ENCODE data around the gene SORBS2. TPM values are rescaled to one million over a fixed set of nuclear protein-coding genes. Genes with fewer than 3 reads are reported as not detected.
A peak's percentile ranks its signal among the peaks of the same experiment; 100 is the strongest.
"Not testable (repeated sequence)": the region's sequence is repeated elsewhere in the genome, so short reads cannot be mapped to it uniquely, and the experiment has no call there.

SORBS2 gene
- total RNA-seq, 2 donors from 2014 or later = not detected

- Mint-ChIP-seq H3K36me3 (no peaks in the 10 kb centered on the region), H3K27ac (no peak overlapping the region), H3K9me3 (no peaks in the 10 kb centered on the region)
- no peak for DNase-seq (ENCODE audit: low spot score in 2 of 2)
- no peak for ATAC-seq
Observed at GRCh38 chr4:185576314-185576961, 235.6 kb downstream of the SORBS2 start.

- Mint-ChIP-seq H3K9me3 (no peaks in the 10 kb centered on the region), H3K27ac (no peak overlapping the region), H3K36me3 (no peaks in the 10 kb centered on the region)
- DNase-seq (ENCODE audit: low spot score in 2 of 2) (no peak), ATAC-seq (no peak)
Observed at GRCh38 chr4:185573651-185574199, 238.3 kb downstream of the SORBS2 start.

GRCh38 chr4:185570727-185571126 lies 241.3 kb downstream of the SORBS2 start:
- peaks cover 0 to 2% of the 10 kb centered on the region in 2 donors for H3K9me3 Mint-ChIP-seq
- no peaks in the 10 kb centered on the region for H3K36me3 Mint-ChIP-seq
- DNase-seq (ENCODE audit: low spot score in 2 of 2) (no peak), ATAC-seq (no peak)
- H3K27ac Mint-ChIP-seq = no peak overlapping the region

- no peak overlapping the region for H3K27ac Mint-ChIP-seq
- no peak for ATAC-seq
- H3K9me3 Mint-ChIP-seq = peaks cover 0 to 4% of the 10 kb centered on the region in 2 donors
- DNase-seq (ENCODE audit: low spot score in 2 of 2) = no peak
- H3K36me3 Mint-ChIP-seq = peaks cover 0 to 4% of the 10 kb centered on the region in 2 donors
Observed at GRCh38 chr4:185567381-185568376, 244.3 kb downstream of the SORBS2 start.

- DNase-seq (ENCODE audit: low spot score in 2 of 2) = no peak
- Mint-ChIP-seq H3K36me3 (peaks cover 0 to 4% of the 10 kb centered on the region in 2 donors), H3K9me3 (peaks cover 0 to 4% of the 10 kb centered on the region in 2 donors), H3K27ac (no peak overlapping the region)
- no peak for ATAC-seq
Observed at GRCh38 chr4:185566972-185567371, 245.0 kb downstream of the SORBS2 start.

- ATAC-seq = peak; percentile 54 to 95
- Mint-ChIP-seq H3K9me3 (peaks cover 0 to 4% of the 10 kb centered on the region in 2 donors), H3K27ac (no peak overlapping the region), H3K36me3 (peaks cover 0 to 5% of the 10 kb centered on the region in 2 donors)
- peak in 1 of 2 donors; percentile 13 for DNase-seq (ENCODE audit: low spot score in 2 of 2)
Observed at GRCh38 chr4:185566425-185566824, 245.6 kb downstream of the SORBS2 start.

GRCh38 chr4:185565696-185566095 lies 246.3 kb downstream of the SORBS2 start:
- H3K27ac Mint-ChIP-seq = no peak overlapping the region
- ATAC-seq (no peak), DNase-seq (ENCODE audit: low spot score in 2 of 2) (no peak)
- peaks cover 0 to 13% of the 10 kb centered on the region in 2 donors for H3K36me3 Mint-ChIP-seq
- peaks cover 0 to 4% of the 10 kb centered on the region in 2 donors for H3K9me3 Mint-ChIP-seq

GRCh38 chr4:185564349-185564748 lies 247.6 kb downstream of the SORBS2 start:
- H3K27ac Mint-ChIP-seq = no peak overlapping the region
- peaks cover 0 to 13% of the 10 kb centered on the region in 2 donors for H3K36me3 Mint-ChIP-seq
- DNase-seq (ENCODE audit: low spot score in 2 of 2) (no peak), ATAC-seq (peak in 1 of 2 donors; percentile 40)
- H3K9me3 Mint-ChIP-seq = peaks cover 0 to 4% of the 10 kb centered on the region in 2 donors

GRCh38 chr4:185562531-185562930 lies 249.5 kb downstream of the SORBS2 start:
- DNase-seq (ENCODE audit: low spot score in 2 of 2) = no peak
- peaks cover 0 to 13% of the 10 kb centered on the region in 2 donors for H3K36me3 Mint-ChIP-seq
- no peak for ATAC-seq
- H3K9me3 Mint-ChIP-seq = peaks cover 0 to 4% of the 10 kb centered on the region in 2 donors
- no peak overlapping the region for H3K27ac Mint-ChIP-seq

- ATAC-seq = no peak
- peaks cover 0 to 13% of the 10 kb centered on the region in 2 donors for H3K36me3 Mint-ChIP-seq
- H3K27ac Mint-ChIP-seq = no peak overlapping the region
- peaks cover 0 to 4% of the 10 kb centered on the region in 2 donors for H3K9me3 Mint-ChIP-seq
- no peak for DNase-seq (ENCODE audit: low spot score in 2 of 2)
Observed at GRCh38 chr4:185560316-185560715, 251.7 kb downstream of the SORBS2 start.

GRCh38 chr4:185559915-185560281 lies 252.1 kb downstream of the SORBS2 start:
- DNase-seq (ENCODE audit: low spot score in 2 of 2) = no peak
- no peak for ATAC-seq
- peaks cover 0 to 4% of the 10 kb centered on the region in 2 donors for H3K9me3 Mint-ChIP-seq
- H3K36me3 Mint-ChIP-seq = peaks cover 0 to 13% of the 10 kb centered on the region in 2 donors
- H3K27ac Mint-ChIP-seq = no peak overlapping the region

GRCh38 chr4:185559251-185559914 lies 252.6 kb downstream of the SORBS2 start:
- ATAC-seq; H3K36me3 Mint-ChIP-seq; H3K9me3 Mint-ChIP-seq; H3K27ac Mint-ChIP-seq; DNase-seq (ENCODE audit: low spot score in 2 of 2): not testable (repeated sequence)

- H3K9me3 Mint-ChIP-seq = peaks cover 0 to 4% of the 10 kb centered on the region in 2 donors
- no peaks in the 10 kb centered on the region for H3K36me3 Mint-ChIP-seq
- H3K27ac Mint-ChIP-seq = no peak overlapping the region
- no peak for DNase-seq (ENCODE audit: low spot score in 2 of 2)
- no peak for ATAC-seq
Observed at GRCh38 chr4:185554365-185555126, 257.4 kb downstream of the SORBS2 start.

GRCh38 chr4:185552254-185552653 lies 259.7 kb downstream of the SORBS2 start:
- DNase-seq (ENCODE audit: low spot score in 2 of 2) = no peak
- Mint-ChIP-seq H3K36me3 (no peaks in the 10 kb centered on the region), H3K9me3 (peaks cover 0 to 4% of the 10 kb centered on the region in 2 donors), H3K27ac (no peak overlapping the region)
- ATAC-seq = no peak

GRCh38 chr4:185550933-185551332 lies 261.1 kb downstream of the SORBS2 start:
- Mint-ChIP-seq H3K9me3 (no peaks in the 10 kb centered on the region), H3K36me3 (no peaks in the 10 kb centered on the region), H3K27ac (no peak overlapping the region)
- no peak for DNase-seq (ENCODE audit: low spot score in 2 of 2)
- no peak for ATAC-seq

- Mint-ChIP-seq H3K27ac (no peak overlapping the region), H3K36me3 (no peaks in the 10 kb centered on the region), H3K9me3 (no peaks in the 10 kb centered on the region)
- DNase-seq (ENCODE audit: low spot score in 2 of 2) (no peak), ATAC-seq (no peak)
Observed at GRCh38 chr4:185549095-185549639, 262.8 kb downstream of the SORBS2 start.
